HG03521 (cell line): ENCODE results near the gene MAML2.

Experiments used
- ATAC-seq: cut with Tn5 transposase; IDR thresholded peaks from one replicate; pipeline ENCODE4 v1.9.1; 2021; ENCODE audit warnings: mild to moderate bottlenecking, moderate library complexity; ENCODE audit not compliant: unreplicated experiment

Gene MAML2

DNA sequence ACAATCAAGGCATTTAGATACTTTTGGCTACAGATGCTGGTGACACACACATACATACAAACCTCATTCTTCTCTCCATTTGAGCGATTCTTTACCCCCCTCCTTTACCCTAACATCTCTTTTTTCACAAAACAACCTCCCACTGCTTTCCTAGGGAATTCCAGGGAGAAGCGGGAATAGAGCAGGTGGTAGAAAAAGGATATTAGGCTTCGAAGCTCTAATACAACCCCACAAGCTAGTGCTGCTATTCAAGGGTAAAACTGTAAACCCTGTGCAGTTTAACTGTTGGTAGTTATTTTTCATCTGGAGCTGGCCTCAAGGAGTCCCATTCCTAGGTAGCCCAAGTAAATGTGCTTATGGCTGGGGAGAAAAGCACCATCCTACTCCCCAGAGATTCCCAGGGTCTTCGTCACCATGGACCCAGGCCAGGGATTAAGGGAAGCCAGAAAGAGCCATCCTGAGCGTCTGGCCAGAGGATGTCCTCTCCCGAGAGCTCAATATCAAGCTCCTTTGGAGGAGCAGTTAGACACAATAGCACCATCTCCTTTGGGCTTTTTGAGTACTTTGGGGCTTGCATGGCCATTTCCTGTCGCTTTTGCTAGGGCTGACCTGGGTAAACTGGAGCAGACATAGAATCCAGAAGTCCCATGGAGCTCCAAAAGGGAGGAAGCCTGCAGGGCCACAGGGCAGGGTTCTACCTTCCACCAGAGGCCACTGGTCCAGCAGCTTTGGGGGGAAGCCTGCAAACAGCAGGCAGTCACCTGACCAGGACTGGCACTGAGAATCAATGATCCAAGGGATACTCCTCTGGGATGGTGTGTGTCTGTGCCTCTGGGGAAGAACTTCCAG, 3.1 kb downstream of the MAML2 start:
- ATAC-seq = no peak

DNA sequence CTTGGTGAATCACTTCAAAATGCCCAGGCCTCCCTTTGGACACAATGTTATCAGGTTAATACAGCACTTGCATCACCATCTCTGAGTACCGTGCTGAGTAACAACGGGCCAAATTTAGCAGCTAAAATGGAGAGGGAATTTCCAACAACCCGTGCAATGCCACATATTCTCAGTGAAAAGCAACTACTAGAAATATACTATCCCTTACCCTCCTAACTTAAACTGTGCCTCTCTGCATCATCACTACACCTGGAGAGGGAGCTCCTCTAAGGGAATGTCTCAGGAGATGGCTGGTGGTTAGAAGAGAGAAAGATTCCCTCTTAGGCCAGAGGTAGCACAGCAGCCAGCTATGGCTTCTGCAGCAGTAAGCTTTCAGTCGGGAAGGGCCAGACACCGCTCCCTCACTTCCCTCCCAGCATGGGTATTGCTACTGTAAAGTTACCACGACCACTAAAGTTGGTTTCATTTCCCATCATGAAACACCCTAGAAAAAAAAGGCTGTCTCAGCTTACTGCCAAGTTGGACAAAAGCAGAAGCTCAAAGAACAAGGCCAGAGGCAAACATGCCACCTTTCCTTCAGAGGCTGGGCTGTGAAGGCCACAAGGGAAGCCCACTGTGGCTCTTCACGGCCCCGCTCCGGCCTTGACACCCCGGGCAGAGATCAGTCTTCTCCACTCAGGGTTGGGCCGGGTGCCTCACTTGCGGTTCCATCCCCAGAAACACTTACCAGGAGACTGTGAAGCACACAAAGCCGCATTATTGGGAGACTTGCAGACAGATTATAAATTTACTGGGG, 3.9 kb downstream of the MAML2 start:
- peak; percentile 32 for ATAC-seq

DNA sequence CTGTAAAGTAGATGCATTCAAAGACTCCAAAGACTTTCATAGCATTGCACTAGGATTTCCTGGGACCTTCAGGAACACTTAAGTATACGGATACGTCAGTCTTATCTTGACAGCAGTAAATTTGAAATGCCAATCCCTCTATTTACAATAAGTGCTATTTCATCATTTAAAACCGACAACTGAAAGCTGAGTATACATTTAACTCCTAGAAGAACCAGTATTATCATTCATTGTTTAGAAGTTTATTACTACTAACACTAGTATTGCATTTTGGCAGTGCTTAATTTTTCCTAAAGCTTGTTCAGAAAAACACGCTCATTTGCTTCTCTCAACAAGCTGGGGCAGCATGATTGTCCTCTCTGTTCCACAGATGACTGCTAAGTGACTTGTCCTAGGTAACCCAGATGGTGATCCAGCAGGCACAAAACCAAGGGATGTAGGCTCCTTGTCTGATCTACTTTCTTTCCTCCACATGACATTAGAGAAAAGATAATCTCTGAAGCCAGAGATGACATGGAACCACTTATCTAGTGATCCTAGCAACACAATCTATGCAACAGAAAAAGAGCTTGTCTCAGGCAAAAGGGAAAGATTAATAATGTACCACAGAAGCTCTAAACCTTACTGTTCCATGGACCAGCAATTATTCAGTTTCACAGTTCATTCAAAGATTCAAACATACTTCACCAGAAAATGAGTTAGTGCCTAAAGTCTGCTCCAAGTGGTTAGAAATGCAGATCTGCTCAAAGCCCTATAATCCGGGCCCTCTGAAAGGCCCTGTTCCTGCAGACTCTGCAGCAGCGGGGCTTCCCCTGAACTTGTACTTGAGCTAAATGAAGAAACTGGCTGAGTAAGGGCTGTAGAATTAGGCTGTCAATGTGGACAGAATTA, 5.2 kb downstream of the MAML2 start:
- ATAC-seq = no peak

DNA sequence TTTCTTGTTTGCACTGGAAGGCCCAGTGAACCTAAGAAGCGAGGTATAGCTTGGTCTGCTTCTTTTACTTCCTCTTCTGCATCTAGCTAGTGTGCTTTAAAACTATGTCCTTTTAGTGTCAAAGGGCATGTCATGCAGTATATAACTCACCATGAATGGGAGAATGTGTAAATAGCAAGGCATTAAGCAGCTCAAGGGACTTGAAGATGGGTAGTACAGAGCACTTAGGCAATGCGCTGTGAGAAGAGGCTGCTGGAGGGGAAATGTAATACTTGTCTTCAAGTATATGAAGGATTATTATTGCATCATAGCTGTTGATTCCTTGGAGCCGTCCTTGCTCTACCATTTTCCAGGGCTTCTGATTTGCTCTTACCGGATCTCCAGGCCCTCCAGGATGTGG, 7.6 kb downstream of the MAML2 start:
- ATAC-seq = no peak

- no peak for ATAC-seq
Observed at GRCh38 chr11:96334219-96334618, 8.8 kb downstream of the MAML2 start.

- no peak for ATAC-seq
Observed at GRCh38 chr11:96333191-96333719, 9.7 kb downstream of the MAML2 start.

DNA sequence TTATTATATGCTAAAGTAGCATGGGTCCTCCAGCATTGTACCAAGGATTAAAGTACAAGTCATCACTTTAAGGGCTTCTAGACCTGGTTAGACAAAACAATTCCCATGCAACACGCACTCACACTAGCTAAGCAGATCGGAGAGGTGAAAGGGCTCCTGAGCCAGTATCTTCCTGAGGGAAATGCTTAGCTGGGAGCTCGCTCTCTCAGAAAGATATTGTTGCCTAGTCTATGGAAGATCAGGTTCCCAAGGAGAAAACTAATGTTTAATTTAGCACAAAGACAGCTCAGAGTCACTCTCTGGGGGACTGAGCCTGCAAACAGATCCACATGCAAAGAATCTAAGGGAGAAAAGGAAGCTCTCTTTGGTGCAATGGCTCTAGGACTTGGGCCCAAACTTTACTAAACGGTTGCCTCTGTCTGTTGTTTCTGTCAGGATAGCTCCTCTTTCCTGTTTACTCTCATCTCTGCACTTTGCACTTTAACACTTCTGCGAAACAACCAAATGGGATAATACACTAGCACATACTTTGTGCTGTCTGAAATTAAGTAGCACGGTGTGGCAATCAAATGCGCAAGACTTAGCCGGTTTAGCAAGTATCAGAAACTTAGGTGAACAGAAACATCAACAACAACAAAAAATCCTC, 10.7 kb downstream of the MAML2 start:
- no peak for ATAC-seq

DNA sequence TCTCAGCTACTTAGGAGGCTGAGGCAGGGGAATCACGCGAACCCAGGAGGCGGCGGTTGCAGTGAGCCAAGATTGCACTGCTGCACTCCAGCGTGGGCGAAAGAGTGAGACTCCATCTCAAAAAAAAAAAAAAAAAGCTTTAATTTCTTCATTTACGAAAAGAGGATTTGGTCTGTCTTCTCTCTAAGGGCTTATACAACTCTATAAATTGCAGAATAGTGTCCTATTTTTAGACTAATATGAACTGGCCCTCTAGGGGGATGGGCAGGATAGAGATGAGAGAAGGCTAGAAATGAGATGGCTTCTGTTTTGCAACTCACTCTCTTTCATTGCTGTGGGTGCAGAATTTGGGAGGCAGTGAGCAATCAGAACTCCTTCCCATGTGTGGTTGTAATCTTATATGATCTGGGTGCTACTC, 11.3 kb downstream of the MAML2 start:
- no peak for ATAC-seq

DNA sequence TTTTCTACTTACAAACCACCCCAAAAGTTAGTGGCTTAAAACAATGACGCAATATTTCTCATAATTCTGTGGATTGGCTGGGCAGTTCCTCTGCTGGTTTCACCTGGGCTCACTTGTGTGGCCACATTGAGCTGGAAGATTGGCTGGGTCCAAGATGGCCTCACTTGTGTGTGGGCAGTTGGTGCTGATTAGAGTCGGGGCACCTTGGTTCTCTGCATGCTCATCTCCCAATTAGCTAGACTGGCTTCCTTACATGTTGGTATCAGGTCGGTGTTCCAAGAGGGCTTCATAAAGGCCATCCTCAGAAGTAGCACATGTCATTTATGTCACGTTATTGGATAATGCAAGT, 12.5 kb downstream of the MAML2 start:
- ATAC-seq = no peak

DNA sequence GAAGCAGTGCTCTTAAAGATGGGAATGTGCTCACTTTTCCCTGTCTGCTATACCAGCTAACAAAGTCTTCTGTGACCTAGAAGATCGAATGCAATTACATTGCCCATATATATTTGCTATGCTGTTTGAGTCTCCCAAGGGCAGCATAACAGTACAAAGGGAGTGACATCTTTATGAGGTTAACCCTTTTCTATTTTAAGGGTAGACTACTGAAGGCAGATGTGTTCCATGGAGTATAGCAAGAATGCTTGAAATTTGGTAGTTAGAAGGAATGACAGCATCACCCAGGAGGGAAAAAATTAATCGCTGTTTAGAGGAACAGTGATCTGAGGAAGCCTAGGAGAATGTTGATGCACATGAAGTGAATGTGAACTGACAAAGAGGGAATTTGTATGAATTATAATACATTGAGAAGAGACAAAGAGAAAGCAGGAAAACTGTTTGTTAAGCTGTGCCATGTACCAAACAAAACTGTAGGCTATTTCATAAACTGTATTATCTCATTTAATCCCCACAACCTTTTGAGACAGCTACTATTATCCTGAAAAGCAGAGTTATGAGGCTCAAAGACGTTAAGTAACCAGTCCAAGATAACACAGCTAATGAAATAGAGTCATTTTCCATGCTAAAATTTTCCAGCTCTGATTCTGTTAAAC, 13.0 kb downstream of the MAML2 start:
- no peak for ATAC-seq

- no peak for ATAC-seq
Observed at GRCh38 chr11:96329419-96329818, 13.6 kb downstream of the MAML2 start.

- ATAC-seq = no peak
Observed at GRCh38 chr11:96328395-96329010, 14.5 kb downstream of the MAML2 start.

DNA sequence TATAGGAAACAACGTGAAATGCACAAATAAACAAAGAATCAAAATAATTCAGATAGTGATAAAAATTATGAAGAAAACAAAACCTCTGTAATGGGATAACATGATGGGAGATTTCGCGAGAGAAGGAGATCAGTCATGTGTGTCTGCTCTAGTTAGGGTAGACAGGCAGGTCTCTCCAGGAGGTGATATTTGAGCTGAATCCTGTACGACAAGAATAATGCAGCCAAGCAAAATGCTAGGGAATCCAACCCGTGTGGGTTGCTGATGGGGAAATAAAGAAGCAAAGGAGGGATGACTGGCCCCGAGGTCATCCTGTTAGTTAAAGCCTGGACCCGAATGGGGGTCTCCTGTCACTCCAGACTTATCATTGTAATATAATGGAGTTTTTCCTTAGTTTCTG, 16.0 kb downstream of the MAML2 start:
- no peak for ATAC-seq

DNA sequence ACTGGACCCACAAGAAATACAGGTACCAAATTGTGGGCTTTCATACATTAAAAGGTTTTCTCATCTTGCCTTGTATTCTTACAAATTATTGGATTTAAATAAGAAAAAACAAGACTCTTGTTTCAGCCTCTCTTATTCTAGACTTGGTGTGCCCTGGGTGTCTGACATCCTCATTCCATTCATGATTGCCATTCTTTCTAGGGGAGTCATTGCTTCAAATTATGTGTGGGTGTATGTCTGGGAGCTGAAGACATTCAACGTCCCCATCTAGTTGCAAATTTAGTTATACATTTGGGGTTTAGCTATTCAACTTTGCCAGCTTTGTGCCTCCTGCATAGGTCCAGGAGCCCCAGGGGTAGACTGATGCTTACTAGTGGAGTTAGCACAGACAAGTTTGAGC, 18.1 kb downstream of the MAML2 start:
- ATAC-seq = no peak

DNA sequence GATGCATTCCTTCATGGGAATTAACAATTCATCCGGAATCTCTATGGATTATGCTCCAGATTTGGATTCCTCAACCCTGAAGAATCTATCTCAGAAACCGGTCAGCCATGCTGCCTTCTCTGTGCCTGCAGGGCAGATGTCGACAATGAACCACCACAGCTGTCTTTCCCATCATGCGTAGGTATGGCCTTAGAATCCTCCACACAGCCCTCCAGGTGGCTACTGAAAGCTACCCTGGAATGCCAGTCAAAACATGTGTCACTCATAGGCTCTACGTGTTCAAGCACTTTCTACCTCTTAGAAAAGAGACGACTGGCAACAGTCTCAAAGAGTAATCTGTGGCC, 19.4 kb downstream of the MAML2 start:
- ATAC-seq = no peak

DNA sequence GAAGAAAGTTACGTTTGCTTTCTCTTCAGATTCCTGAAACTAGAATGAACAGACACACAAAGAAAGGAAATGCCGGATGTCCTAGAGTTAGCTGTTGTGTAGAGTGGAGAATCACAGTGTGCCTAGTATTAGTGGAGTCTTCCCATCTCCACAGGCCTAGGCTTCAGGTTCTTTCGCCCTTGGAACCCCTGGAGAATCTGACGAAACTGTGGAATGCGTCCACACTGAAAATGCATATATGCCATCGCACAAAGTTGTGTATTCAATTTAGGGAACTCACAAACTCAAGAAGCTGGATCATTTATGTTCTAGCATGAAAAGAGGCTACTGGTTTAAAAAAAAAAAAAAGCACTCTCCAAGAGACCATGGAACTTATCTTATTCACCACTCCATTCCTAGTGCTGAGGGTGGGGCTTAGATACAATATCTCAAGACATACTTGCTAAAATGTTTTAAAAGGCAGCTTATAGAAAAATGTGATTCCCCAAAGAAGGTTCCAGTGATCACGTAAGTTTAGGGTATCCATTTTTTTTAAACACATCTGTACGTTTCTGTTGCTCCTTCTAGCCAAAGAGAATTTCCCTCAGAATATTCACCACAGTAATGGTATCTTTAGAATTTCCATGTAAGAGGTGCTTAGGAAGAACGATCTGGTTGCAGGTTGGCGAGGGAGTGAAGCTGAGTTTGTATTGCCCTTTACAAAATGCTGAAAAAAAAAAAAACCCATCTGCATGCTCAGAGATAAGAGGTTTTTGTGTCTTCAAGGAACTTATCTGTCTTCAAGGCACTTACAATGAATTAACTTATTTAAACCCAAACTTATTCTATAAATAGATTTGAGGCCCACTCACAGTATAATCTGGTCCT, 20.0 kb downstream of the MAML2 start:
- ATAC-seq = no peak

DNA sequence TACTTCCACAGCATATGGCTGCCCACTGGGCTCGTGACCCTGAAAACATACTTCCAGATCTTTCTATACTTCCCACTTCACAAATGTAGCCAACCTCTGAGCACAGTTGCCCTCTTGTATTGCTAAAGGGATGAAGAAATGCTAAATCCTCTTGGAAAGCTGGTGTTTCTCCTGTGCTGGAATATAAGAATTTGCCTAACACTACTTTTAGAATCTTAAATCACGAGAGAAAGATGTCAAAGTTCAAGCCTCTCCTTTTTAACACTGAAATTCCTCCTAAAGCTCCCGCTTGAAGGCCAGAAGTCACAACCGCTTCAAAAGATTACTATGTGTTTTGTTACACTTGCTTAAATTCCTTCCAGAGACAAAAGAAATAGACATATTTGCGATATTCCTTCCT, 21.9 kb downstream of the MAML2 start:
- no peak for ATAC-seq

GRCh38 chr11:96319898-96320656, 22.9 kb downstream of the MAML2 start:
- no peak for ATAC-seq
